GM19467 (cell line): ENCODE data around the gene CACTIN.

ENCODE experiments used
- ATAC-seq: cut with Tn5 transposase; IDR thresholded peaks from one replicate; pipeline ENCODE4 v1.9.1; 2021; ENCODE audit warnings: mild to moderate bottlenecking, moderate library complexity; ENCODE audit not compliant: unreplicated experiment

The CACTIN gene

DNA sequence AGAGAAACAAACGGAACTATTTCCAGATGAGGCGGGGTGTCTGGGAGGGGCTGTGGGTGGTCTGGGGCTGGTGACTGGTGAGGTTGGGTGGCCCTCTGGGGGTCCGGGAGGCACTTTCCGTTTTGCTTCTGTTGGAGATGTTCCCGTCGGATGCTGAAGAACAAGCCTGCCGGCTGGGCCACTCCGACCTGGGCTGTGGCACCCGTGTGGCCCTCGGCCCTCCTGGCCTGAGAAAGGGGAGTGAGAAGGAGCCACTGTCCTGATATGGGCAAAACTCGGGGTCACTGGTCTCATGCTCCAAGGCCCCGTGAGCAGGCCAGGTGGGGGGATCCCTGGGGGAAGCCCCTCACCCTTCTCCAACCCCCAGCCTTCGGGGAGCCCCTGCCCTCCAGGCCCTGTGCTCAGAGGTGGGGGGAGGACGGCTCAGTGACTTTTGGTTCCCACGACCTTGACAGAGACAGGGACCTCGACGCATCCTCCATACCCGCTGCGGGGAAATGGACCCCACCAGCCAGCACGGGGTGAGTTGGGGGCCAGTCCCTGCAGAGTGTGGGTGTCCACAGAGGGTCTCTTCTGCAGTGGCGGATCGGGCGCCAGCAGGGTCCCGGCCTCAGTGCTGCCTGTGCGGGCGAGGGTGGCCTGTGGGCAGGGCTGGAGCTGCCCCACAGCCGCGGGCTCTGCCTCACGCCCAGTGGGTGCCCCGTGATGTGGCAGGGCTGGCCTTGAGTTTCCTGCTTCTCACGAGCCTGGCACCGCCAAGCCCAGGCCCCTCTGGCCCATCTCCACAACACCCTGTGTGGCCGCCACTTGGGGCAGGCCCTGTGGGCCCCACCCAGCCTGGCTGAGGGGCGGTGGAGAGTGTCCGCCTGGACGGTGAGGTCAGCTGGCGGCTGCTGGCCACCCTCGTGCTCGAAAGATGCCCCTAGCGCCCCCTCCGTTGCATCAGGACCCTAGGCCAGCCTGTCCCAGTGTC is 15.6 kb downstream of the CACTIN start:
- no peak for ATAC-seq

DNA sequence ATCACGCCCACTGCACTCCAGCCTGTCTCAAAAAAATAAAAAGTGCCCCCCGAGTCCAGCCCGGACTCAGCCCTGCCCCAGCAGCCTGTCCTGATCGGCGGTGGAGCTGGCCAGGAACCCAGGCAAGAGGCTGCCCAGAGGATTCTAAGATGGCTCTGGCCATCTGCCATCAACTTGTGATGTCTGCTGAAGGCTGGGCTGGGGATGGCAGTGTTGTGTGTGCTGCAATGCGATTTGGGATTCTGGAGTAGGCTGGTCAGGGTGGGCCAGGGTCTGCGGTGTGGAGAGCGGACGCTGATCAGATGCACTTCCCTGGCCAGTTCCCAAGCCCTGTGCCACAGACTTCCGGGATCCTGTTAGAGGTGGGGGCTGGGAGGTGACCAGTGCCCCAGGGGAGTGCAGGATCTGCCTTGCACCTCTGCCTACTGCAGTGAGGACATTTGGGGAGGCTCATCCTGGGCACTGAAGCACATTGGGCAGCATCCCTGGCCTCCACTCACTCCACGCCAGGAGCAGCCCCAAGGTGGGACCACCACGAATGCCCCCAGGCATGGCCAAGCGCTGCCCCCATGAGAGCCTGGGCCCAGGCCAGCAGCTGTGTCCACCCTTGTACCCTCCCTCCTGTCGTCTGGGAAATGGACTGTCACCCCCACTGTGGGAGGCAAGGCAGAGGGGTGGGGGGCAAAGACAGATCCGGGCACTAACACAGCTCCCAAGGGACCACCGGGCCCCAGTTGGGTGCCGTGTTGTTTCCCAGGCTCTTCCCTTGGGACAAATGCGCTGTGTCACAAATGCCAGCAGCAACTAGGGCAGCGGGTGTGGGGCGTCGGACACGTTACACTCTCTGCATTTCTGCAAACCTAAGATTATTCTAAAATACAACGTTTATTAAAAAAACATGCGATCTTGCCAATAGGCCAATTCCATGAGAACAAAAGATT is 16.5 kb downstream of the CACTIN start:
- ATAC-seq = no peak

DNA sequence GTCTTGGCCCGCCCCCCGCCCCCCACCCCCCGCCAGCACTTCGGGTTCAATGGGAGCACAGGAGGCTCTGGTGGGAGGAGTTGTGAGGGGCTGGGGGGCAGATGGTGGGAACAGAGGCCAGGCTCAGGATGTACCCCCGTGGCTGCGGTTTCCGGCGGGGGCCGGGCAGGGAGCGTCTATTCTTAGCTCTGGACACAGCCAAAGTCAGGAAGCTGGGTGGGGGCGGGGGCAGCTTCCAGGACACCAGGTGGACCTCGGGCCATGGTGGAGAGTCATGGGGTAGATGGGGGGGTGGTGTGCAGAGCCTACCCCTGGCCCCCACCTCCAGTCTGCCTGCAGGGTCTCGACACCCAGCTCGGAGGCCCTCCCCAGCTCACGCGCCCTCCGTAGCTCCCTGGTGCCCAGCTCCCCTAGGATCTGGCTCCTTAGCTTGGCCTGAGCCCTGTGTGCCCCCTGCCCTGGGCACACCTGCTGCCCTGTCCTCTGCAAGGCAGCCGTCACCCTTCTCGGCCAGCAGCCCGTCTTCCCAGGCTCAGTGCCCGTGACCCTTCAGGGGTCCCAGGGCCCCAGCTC is 17.8 kb downstream of the CACTIN start:
- no peak for ATAC-seq

DNA sequence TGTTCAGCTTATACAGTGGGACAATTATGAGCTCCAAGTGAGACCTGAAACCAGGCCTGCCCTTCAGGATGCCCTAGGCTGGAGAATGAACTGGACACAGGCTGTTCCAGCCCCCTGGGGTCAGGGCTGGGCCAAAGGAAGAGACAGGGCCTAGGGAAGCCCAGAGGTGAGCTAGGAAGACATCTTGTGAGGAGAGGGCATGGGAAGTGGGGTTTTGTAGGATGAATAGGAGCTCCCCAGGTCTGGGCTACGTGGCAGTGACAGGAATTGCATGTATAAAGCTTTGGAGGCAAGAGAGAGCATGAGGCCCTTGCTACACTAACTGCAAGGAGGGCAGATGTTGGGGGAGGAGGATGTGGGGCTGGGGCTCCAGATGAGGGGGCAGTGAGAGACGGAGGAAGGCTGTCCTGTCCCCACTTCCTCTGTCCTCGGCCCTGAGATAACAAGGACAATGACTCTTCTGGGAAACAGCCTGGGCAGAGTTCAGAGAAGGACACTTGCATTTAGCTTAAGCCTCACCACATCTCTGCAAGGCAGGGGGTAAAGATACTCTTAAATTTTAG is 18.4 kb downstream of the CACTIN start:
- no peak for ATAC-seq

DNA sequence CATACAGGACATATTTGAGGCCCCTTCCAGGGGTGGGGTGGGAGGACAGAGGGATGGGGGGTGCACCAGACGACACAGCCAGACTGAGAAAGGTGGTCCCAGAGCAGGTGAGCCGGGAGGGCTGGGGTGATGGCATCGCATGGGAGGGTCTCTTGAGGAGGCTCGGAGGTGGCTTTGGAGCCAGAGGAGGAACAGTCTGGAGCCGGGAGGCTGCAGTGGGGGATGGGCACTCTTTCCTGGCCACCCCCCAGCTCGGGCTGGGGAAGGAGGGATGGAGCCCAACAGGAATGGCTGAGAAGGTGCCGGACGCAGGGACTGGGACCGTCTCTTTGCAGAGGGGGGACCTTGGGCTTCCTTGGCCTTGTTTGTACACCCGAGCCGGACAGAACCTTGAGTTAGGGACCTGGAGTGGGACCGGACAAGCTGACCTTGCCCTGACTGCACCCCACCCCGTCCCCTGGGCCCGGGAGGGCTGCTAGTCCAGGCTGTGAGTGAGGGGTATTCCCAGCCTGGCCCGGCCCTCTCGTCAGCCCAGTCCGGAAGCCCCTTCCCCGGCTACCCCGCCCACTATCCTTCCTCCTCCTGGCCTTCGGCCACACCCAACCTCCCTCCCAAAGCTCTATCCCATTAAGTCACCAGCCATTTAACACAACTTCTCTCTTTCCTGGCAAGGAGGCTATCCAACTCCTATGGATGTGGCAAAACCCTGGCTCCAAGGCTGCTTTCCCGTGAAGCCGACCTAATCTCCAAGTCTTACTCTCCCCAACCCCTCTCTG is 19.1 kb downstream of the CACTIN start:
- ATAC-seq = no peak

DNA sequence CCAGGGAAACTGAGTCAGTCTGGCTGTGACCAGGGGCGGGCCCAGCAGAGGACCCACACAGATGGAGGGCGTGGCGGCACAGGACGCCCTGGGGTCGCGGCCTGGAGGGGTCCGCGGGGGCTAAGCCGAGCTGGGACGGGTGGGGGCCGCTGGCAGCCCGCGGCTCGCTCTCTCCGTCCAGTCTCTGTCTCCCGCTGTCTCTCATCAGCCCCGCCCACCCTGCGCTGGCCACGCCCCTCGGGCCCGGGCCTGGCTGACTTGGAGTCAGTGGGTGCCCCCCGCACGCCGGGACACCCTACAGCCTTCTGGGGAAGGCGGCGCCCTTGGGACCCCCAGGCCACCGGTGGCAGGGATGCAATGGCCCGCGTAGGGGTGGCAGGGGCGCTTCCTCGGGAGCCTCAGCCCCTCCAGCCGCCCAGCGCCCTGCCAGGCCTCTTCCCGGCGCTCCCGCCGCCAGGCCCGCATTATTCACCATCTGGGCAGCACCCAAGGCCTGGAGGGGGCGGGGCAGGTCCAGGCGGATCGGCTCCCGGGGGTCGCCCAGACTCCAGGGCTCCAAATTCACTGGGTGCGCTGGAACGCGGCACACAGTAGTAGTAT is 19.8 kb downstream of the CACTIN start, which contains the start of gene TBXA2R:
Gene TBXA2R, minus strand, starts transcription at position 186 of the 600 bp plus-strand sequence. CDS start 6,241 bp downstream, outside the sequence.
- ATAC-seq = no peak

DNA sequence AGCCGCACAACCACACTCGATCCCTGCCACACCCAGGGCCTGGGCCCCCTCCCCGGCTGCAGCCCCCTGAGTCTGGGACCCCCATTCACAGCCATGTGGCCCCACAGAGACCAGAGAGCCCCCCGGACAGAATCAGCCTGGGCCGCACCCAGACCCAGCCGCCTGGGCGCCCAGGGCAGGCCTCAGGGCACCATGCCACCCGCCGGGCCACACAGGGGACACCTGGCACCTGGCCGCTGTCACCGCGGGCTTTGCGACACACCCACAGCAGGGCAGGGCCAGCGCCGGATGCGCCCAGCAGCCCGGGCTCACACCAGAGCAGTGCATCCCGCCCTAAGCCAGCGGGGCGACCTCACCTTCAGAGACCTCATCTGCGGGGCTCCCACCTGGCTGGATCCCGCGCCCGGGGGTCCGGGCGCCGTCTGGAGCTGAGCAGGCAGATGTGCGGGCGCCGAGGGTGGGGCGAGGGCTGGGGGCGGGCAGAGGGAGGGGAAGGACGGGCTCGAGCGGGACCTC is 20.4 kb downstream of the CACTIN start:
- no peak for ATAC-seq

DNA sequence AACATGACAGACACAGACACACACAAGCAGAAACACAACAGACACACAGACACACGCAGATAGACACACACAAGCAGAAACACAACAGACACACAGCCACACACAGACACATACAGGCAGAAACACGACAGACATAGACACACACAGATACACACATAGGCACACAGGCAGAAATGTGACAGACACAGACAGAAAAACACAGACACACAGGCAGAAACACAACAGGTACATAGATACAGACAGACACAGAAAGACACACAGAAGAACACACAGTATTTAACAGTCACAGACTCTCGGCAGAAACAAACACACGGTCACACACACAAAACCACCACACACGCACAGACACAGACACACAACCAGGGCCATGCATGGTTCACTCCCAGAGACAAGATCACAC is 20.8 kb downstream of the CACTIN start:
- ATAC-seq = no peak

DNA sequence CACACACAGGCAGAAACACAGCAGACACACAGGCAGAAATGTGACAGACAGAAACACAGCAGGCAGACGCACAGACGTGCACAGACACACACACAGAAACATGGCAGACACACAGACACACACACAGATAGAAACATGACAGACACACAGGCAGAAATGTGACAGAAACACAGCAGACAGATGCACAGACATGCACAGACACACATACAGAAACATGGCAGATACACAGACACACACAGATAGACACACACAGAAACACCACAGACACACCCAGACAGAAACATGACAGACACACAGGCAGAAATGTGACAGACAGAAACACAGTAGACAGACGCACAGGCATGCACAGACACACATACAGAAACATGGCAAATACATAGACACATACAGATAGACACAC is 21.2 kb downstream of the CACTIN start:
- ATAC-seq = no peak

DNA sequence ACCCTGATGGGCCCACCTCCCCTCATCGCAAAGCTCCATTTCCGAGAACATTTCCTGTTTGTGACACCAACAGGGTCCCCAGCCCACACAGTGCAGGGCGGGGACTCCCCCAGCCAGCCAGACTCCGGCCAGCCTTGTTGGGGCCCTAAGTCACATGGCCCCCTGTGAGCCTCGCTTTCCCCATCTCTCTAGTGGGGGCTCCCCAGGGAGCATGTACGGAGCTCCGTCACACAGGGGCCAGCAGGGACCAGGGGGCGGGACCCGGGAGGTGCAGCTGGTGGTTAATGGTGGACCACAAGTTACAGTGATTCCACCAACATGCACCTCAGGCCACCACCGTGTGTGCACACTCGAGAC is 21.6 kb downstream of the CACTIN start:
- no peak for ATAC-seq

DNA sequence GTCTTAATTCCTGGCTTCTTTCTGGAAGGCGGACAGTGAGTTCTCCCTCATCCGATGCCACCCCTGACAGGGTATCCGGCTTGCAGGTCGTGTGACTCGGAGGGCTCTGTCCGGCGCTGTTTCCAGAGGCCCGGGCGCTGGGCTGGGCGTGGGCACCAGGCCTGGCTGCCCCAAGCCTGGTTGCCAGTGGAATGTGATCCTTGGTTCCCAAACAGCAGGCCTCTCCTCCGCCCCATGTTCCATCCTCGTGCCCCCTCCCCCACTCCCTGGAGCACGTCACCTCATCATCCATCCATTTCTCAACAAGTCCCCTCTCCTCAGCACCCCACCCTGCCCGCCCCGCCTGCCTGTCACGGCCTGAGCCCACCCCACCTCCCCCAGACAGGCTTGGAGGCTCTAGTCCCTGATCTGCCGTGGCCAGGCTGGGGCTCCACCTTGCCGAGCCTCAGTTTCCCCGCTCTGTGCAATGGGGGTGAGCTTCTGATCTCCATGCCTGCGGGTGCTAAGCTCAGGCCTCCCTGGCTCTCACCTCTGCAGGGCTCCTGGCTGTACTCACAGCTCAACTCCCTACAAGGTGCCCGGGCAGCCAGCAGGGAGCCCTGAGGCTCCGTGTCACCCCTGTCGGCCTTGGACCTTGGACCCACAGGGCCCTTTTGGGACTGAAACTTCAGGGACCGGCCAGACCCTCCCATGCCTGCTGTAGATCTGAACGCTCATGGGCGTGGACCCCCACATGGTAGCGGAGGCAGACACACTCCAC is 22.2 kb downstream of the CACTIN start:
- ATAC-seq = no peak

DNA sequence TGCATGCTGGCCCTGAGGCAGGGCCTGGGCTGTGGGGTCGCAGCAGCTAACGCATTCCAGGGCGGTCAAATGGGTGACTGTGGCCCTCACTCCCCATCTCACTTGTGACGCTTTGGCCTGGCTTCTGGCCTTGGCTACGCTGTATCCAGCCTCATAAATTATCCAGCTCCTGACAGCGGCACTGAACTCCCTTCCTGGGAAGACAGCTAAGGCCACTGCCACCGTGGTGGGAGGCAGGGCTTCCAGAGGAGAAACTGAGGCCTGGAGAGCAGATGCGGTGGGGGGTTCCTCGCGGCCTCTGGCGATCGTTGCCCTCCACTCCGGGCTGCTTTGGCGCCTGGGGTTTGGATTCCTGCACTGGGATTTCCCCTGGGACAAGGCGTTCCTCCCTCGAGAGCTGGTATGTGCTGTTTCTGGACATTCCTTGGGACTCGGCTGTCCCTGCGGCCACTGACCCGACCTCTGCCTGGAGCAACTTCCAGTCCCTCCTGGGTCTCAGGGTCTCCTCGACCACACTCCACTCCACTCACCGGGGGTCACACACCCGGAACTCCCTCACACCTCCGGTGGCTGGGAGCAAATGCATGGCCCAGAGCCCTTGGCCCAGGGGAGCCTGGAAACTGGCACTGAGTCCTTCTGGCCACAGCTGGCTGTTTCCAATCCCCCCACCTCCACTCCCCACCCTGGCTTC is 23.3 kb downstream of the CACTIN start:
- ATAC-seq = no peak

DNA sequence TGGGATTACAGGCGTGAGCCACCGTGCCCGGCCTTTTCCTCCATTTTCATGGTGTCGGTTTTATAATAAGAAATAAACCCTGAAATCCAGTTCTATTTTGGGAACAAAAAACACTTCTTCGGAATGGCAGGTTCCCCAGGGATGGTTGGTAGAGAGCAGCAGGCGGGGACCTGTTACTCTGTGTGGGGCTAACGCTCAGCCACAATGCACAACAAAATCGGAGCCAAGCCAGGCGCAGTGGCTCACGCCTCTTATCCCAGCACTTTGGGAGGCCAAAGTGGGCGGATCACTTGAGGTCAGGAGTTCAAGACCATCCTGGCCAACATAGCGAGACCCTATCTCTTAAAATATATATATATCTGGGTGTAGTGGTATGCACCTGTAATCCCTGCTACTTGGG is 25.6 kb downstream of the CACTIN start:
- no peak for ATAC-seq

DNA sequence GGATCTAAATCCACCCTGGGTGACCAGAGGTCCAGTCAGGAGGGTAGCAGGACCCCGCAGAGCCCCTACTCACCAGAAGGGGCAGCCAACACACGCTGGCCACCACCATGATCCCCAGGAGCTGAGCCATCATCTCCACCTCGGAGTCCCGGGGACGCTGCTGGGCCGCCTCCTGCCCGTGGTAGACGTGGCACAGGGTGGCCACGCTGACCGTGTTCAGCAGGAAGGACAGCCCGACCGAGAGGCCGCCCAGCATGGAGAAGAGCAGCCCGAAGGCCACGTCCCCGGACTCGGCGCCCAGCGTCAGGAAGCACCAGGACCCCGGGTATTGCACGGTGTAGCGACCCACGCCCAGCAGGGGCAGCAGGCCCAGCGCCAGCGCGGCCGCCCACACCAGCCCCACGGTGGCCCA is 26.8 kb downstream of the CACTIN start:
- ATAC-seq = no peak

DNA sequence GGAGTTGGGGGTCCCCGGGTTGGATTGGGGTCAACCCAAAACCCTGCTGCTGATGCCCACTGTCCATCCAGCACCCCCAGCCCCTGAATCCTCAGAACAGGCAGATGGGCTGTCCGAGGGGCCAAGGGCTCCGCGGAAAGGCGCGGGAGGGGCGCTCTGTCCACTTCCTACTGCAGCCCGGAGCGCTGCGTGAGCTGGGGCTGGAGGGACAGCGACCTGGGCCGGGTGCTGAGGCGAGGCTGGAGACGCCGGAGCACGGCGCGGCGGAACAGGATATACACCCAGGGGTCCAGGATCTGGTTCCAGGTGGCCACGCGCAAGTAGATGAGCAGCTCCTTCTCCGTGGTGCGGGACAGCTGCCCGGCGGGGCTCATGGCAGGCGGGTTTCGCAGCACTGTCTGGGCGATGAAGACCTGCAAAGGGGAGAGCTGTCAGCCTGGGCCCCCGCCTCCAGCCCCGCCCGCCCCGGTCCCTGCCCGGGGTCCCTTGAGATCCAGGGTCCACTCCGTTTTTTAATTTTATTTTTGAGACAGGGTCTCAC is 31.0 kb downstream of the CACTIN start:
- ATAC-seq = no peak

DNA sequence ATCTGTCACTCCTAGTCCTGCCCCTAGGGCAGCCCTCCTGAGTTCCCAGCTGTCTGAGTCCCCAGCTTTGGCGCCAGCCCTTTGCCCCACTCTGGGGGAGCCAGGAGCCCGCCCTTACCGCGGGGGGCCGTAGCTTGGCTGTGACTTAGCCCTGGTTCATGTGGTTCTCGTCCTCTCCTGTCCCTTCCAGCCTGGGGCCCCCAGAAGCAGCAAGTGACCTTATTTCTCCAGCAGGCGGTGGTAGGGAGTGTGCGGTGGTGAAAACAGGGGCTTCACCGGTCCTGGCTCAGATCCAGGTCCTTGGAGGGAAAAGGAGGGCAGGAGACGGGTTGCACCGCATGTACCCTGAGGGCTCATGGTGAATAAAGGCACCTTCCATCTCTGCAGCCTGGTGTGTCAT is 33.4 kb downstream of the CACTIN start:
- ATAC-seq = no peak

DNA sequence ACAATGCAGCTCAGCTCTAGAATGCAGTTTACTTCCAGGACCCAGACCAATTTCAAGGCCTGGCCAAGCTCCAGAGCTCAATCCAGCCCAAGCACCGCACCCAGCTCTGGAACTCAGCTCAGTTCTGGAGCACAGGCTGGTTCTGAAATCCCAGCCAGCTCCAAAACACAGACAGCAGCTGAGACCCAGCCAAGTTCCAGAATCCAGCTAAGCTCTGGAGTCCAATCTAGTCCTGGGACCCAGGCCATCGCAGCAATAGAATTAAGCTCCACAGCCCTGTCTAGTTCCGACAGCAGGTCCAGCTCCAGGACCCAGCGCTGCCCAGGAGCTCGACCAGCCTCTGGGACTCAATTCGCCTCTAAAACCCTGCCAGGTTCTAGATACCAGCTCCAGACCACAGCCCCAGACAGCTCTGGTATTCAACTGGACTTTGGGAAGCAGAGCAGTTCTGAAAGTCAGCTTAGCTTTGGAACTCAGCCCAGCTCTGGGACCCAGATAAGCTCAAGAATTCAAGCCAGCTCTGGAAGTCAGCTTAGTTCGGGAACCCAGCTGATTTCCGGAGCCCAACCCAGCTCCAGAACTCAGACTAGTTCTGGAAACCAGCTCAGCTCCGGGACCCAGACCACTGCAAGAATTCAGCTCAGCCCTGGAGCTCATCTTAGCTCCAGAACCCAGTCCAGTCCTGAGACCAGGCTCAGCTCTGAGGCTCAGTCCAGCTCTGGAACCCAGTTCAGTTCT is 34.5 kb downstream of the CACTIN start:
- ATAC-seq = no peak
